BJ (cell line): ENCODE results near the gene DPYSL5. TPM values are rescaled to one million over a fixed set of nuclear protein-coding genes. Genes with fewer than 3 reads are reported as not detected.

Experiments used
- CTCF ChIA-PET: fragments of 350-600 bp; formaldehyde crosslinking; extraction: SDS; loops from one replicate; lab custom pipeline; 2021; ENCODE audit warnings: antibody characterized with exemption, inconsistent platforms; lab: Yijun Ruan, JAX
- POLR2A ChIA-PET: fragments of 300-600 bp; sonication (Branson Sonifier 250); formaldehyde crosslinking; extraction: SDS; loops from one replicate; lab custom pipeline; 2021; ENCODE audit warnings: antibody characterized with exemption; lab: Charles Lee
- DNase-seq: peaks from one replicate; pipeline ENCODE4 v3.0.0-alpha.2; 2011; ENCODE audit warnings: low read depth
- H3K27me3 ChIP-seq: 2 replicates; pipeline ENCODE4 v1.6.0; 2011; ENCODE audit warnings: low read length; ENCODE audit not compliant: control insufficient read depth, insufficient read depth
- H3K36me3 ChIP-seq: 2 replicates; pipeline ENCODE4 v1.5.1; 2011; ENCODE audit warnings: low read length; ENCODE audit not compliant: control insufficient read depth, insufficient read depth
- H3K4me3 ChIP-seq: 2 replicates; pipeline ENCODE4 v1.5.1; 2011; ENCODE audit warnings: low read depth, mild to moderate bottlenecking, control low read depth, low read length
- CTCF ChIP-seq: IDR thresholded peaks from 2 replicates; pipeline ENCODE4 v1.5.1; 2011; ENCODE audit warnings: low read depth, mild to moderate bottlenecking, control low read depth, inconsistent platforms, low read length, moderate library complexity; ENCODE audit not compliant: insufficient read depth
- polyA plus RNA-seq: library from polyadenylated mRNA; depleted of rRNA; stranded (reverse); fragments of >200 nt; gene quantifications from 2 replicates; pipeline ENCODE4 v1.2.3, GENCODE V29; 2011

Gene DPYSL5
- polyA plus RNA-seq, 1 experiment: not detected

DNA sequence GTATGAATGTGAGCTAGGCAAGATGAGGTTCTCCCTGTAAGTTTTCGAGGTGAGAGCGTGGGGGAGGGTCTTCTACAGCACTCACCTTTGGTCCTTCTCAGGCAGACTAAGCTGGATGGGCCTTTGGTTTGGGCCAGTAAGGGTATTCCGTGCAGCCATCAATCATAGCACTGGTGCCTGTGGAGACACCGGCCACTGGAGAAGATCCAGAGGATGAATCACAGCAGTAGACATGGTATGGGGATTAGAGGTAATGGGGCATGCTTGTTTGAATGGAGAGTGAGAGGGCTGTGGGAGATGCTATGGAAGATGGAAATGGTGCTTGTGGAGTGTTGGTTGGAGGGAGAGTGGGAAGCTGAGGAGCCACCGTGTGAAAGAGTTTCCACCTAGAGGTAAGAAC lies 138.6 kb downstream of the DPYSL5 start:
- H3K36me3 ChIP-seq: no peaks in the 10 kb centered on the region
- ChIA-PET CTCF (interaction anchor here (0.8 to 1.4 kb wide), 2 partner anchors 14 to 25 kb away, joined by 3 to 5 read pairs; no protein-coding TSS in a partner anchor), POLR2A (no interaction called here)
- TF ChIP-seq CTCF: no peak
- no peak overlapping the region for H3K4me3 ChIP-seq
- H3K27me3 ChIP-seq: no peaks in the 10 kb centered on the region
- DNase-seq: no peak

DNA sequence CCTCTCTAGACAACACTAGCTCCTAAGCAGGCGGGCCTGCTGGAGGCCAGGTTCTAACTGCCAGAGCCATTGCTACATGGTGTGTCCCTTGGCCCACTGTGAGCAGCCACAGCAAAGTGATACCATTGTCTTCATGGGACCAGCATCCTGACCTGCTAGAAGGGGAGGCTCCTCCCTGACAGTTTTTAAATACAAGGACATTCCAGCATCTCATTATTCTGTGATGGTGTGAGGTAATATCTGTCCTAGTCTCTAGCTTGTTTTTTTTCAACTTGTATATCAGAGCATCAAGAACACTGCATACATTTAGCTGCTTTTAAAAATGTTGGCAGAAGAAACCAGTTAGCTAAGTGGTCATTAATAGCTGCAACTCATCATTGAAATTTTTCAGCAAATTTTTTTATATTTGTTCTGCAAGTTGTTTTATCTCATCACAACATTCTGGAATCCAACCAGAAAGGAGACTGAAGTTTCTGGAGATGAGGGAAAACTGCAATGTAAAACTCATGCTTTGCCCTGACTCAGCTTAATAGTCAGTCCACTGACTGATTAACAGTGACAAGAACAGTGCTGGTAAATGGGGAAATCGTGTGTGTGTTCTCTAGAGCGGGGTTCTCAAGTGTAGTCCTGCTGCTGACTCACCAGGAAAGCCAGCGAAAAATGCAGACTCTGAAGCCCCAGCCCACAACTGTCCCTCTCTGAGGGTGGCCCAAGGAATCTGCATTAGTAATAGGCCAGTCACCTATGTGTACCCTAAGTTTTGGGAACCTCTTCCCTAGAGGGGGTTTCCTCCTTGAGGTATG lies 140.3 kb downstream of the DPYSL5 start:
- POLR2A ChIA-PET: no interaction called here
- Histone ChIP-seq H3K36me3 (no peaks in the 10 kb centered on the region), H3K27me3 (no peaks in the 10 kb centered on the region), H3K4me3 (no peak overlapping the region)
- peak; percentile 54 for DNase-seq
- CTCF ChIA-PET: interaction anchor here (1.2 to 1.4 kb wide), 4 partner anchors 13 to 142 kb away, joined by 3 to 6 read pairs (median 4); no protein-coding TSS in a partner anchor
- TF ChIP-seq CTCF: no peak

DNA sequence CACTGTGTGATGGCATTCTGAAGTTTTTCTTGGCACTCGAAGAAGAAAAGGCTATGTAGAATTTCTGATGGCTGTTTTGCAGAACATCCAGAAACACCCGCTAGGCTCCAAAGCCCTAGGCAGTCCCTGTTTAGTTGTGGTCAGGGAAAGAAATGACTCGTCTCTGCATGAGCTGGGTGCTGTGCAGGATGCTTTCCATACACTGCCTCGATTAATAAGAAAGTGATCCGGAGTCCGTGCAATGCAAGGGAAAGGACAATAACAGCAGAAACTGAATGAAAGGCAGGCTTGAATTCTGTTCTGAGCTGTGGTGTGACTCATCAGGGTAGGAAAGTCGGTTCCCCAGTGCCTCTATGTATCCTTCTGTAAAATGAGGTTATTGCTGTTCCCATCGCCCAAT lies 141.2 kb downstream of the DPYSL5 start:
- no peaks in the 10 kb centered on the region for H3K27me3 ChIP-seq
- ChIA-PET POLR2A (no interaction called here), CTCF (interaction anchor here (1.1 to 1.4 kb wide), 4 partner anchors 14 to 143 kb away, joined by 3 to 6 read pairs (median 4); no protein-coding TSS in a partner anchor)
- no peaks in the 10 kb centered on the region for H3K36me3 ChIP-seq
- no peak overlapping the region for H3K4me3 ChIP-seq
- no peak for TF ChIP-seq CTCF
- DNase-seq: no peak

DNA sequence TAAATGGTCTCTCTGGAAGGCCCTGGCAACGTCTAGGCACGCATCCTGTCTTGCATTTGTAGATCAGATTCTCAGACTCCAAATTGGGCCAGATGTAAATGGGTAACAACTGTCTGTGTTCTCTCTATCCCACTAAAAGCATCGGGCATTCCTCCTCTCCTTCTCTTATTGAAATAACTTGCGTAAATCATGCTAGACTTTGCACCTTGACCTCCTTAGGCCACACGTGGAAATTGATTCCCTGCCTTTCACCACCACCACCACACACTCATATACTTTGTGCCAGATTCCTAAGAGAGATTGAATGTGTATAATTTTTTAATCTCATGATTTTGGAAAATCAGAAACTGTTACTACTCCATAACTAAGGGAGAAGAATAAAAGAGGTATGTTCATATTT lies 143.8 kb downstream of the DPYSL5 start:
- H3K4me3 ChIP-seq: no peak overlapping the region

More for the DNA sequence above, 143.8 kb downstream of the DPYSL5 start:
- CTCF ChIA-PET: no interaction called here
- no peaks in the 10 kb centered on the region for H3K36me3 ChIP-seq
- POLR2A ChIA-PET: no interaction called here
- TF ChIP-seq CTCF: no peak
- no peak for DNase-seq
- no peaks in the 10 kb centered on the region for H3K27me3 ChIP-seq
